Activated CD4-positive, alpha-beta T cell treated with anti-CD3 and anti-CD28 coated beads, Interleukin-2, amount 50 U/mL, for 24 hours (primary cell): Measurements from ENCODE around the gene NRGN.

Experiments
- DNase-seq, 2 donors: peaks; one replicate each; pipeline ENCODE4 v3.0.0-alpha.2; 2020; ENCODE audit warnings: low read depth in 1 of 2, low spot score in 1 of 2

NRGN gene

GRCh38 chr11:124779568-124779967 lies 39.8 kb downstream of the NRGN start:
- no peak for DNase-seq

- no peak for DNase-seq
These were observed 43.3 kb downstream of the NRGN start for GRCh38 chr11:124783002-124783401.

DNA sequence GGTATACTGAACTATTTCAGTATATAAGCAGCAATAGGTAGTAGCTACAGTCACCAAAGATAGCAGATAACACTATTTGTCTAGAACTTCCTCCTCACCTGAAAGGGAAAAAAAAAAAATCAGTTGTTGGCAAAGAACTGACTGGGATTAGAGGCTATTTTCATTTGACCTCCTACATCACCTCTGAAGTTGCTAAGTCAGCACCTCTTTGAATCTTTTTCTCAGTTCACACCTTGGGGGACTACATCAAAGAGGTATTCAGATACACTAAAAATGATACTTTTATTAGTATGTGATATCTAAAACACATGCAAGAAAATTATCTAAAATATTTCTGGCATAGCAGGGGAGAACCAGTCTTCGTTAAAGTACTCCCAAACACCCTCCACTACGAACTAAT lies 44.3 kb downstream of the NRGN start:
- DNase-seq, result no peak

DNA sequence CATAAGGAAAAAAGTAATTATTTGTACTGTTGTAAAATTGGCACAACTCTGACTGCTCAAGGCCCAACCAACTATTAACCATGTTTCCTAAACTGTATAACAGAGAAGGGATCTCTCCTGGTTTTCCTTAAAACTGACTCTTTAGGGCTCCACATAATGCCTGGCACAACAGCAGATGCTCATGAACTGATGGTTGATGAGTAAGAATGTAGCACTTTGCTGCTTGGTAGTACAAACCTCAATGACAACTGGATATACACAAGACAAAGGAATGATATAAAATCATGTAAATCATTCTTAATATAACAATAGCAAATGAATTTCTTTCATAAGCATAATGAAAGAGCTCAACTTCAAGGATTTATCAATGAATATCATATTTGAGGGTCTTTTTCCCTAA lies 48.8 kb downstream of the NRGN start:
- DNase-seq, result no peak

GRCh38 chr11:124791626-124792341 lies 52.0 kb downstream of the NRGN start:
- DNase-seq, result no peak

- no peak for DNase-seq
These were observed 53.9 kb downstream of the NRGN start for GRCh38 chr11:124793466-124794278.

GRCh38 chr11:124796312-124796711 lies 56.6 kb downstream of the NRGN start:
- no peak for DNase-seq
